ENCODE results near the gene IL21R. TPM values are rescaled to one million over a fixed set of nuclear protein-coding genes. Genes with fewer than 3 reads are reported as not detected.
A peak's percentile ranks its signal among the peaks of the same experiment; 100 is the strongest.

Gene IL21R
- total and polyA plus RNA-seq, 9 of the 15 experiments (the other 6 are each of a cell fraction or from before 2014, with no cell fraction given), result 0.04 to 0.34 (median 0.18) TPM; not detected in 1

DNA sequence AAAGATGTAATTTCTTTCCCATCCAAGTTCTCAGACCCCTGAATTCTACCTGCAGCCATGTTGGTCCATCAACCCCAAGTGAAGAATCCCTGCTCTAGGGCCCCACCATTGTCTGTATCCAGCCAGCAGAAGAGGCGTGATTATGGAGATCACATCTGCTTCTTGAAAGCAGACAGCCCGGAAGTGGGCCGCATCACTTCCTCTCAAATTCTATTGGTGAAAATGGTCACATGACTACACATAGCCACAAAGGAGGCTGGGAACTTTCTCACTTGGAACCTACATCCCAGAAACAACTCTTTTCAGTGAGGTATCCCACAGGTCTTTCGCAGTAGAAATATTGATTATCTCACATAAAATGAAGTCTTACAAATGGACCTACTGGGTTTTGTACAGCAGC lies 48.1 kb upstream of the IL21R start (continued):
- TF ChIP-seq, protein P1, sequence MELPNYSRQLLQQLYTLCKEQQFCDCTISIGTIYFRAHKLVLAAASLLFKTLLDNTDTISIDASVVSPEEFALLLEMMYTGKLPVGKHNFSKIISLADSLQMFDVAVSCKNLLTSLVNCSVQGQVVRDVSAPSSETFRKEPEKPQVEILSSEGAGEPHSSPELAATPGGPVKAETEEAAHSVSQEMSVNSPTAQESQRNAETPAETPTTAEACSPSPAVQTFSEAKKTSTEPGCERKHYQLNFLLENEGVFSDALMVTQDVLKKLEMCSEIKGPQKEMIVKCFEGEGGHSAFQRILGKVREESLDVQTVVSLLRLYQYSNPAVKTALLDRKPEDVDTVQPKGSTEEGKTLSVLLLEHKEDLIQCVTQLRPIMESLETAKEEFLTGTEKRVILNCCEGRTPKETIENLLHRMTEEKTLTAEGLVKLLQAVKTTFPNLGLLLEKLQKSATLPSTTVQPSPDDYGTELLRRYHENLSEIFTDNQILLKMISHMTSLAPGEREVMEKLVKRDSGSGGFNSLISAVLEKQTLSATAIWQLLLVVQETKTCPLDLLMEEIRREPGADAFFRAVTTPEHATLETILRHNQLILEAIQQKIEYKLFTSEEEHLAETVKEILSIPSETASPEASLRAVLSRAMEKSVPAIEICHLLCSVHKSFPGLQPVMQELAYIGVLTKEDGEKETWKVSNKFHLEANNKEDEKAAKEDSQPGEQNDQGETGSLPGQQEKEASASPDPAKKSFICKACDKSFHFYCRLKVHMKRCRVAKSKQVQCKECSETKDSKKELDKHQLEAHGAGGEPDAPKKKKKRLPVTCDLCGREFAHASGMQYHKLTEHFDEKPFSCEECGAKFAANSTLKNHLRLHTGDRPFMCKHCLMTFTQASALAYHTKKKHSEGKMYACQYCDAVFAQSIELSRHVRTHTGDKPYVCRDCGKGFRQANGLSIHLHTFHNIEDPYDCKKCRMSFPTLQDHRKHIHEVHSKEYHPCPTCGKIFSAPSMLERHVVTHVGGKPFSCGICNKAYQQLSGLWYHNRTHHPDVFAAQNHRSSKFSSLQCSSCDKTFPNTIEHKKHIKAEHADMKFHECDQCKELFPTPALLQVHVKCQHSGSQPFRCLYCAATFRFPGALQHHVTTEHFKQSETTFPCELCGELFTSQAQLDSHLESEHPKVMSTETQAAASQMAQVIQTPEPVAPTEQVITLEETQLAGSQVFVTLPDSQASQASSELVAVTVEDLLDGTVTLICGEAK (IDR thresholded peaks at IDR 0.05), result peak; percentile 71
- TF ChIP-seq, protein P1 (CRISPR knock-in tag; IDR thresholded peaks at IDR 0.05), result no peak
- TF ChIP-seq, protein P2, sequence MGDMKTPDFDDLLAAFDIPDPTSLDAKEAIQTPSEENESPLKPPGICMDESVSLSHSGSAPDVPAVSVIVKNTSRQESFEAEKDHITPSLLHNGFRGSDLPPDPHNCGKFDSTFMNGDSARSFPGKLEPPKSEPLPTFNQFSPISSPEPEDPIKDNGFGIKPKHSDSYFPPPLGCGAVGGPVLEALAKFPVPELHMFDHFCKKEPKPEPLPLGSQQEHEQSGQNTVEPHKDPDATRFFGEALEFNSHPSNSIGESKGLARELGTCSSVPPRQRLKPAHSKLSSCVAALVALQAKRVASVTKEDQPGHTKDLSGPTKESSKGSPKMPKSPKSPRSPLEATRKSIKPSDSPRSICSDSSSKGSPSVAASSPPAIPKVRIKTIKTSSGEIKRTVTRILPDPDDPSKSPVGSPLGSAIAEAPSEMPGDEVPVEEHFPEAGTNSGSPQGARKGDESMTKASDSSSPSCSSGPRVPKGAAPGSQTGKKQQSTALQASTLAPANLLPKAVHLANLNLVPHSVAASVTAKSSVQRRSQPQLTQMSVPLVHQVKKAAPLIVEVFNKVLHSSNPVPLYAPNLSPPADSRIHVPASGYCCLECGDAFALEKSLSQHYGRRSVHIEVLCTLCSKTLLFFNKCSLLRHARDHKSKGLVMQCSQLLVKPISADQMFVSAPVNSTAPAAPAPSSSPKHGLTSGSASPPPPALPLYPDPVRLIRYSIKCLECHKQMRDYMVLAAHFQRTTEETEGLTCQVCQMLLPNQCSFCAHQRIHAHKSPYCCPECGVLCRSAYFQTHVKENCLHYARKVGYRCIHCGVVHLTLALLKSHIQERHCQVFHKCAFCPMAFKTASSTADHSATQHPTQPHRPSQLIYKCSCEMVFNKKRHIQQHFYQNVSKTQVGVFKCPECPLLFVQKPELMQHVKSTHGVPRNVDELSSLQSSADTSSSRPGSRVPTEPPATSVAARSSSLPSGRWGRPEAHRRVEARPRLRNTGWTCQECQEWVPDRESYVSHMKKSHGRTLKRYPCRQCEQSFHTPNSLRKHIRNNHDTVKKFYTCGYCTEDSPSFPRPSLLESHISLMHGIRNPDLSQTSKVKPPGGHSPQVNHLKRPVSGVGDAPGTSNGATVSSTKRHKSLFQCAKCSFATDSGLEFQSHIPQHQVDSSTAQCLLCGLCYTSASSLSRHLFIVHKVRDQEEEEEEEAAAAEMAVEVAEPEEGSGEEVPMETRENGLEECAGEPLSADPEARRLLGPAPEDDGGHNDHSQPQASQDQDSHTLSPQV (IDR thresholded peaks at IDR 0.05), result no peak
